TTC549 (cell line): ENCODE data around the gene DNAH17.

Source experiments
- FAIRE-seq: peaks from 2 replicates; lab custom pipeline; 2012; peaks lifted over from hg19 to GRCh38; lab: Jason Lieb, UNC

Gene DNAH17

DNA sequence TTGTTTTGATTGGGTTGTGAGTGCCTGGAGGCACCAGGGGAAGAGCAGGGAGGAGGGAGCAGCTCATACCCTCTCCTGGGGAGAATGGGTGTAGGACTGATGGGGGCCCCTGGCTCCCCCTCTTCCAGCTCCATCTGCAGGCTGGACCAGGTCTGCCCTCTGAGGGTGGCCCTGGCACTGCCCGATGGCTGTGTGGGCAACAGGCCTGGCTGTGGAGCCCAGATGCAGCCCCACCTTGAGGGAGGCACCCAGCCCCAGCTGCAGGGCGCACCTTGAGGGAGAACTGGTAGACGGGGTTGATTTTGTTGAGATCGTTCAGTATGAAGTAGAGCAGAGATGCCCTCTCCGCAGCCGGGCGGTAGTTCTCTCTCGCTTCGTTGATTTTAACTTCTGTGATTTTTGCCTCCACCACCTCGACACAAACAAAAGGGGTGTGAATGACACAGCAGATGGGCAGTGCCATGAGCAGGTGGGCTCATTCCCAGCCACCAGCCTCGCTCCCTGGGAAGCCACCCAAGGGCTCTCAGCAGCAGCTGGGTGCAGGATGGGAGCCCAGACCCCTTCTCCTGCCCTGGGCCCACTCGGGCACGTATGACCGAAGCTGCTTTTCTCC lies 127.1 kb downstream of the DNAH17 start:
- FAIRE-seq, result no peak

DNA sequence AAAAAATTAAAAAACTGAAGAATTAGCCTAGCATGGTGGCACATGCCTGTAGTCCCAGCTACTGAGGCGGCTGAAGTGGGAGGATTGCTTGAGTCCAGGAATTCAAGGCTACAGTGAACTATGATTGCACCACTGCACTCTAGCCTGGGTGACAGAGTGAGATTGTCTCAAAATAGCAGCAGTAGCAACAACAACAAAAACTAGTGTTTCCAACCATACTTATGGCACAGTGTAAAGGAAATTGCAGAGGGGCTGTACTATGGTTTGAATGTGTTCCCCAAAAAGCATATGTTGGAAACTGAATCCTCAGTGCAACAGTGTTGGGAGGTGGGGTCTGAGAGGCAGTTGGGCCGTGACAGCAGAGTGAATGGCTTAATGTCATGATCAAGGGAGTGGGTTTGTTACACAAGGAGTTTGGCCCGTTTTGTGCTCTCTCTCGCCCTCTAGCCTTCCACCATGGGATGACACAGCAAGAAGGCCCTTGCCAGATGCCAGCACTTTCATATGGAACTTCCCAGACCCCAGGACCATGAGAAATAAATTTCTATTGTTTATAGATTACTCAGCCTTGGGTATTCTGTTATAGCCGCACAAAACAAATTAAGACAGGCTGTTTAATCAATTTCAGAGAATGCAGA lies 128.7 kb downstream of the DNAH17 start:
- FAIRE-seq, result no peak

DNA sequence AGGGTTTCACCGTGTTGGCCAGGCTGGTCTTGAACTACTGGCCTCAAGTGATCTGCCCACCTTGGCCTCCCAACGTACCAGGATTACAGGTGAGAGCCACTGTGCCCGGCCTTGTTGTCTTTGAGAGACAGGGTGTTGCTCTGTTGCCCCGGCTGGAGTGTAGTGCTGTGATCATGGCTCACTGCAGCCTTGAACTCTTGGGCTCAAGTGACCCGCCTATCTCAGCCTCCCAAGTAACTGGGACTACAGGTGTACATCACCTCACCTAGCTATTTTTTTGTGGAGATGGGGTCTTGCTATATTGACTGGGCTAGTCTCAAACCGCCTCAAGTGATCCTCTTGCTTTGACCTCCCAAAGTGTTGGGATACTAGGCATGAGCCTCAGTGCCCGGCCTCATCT lies 130.4 kb downstream of the DNAH17 start:
- FAIRE-seq, result no peak

DNA sequence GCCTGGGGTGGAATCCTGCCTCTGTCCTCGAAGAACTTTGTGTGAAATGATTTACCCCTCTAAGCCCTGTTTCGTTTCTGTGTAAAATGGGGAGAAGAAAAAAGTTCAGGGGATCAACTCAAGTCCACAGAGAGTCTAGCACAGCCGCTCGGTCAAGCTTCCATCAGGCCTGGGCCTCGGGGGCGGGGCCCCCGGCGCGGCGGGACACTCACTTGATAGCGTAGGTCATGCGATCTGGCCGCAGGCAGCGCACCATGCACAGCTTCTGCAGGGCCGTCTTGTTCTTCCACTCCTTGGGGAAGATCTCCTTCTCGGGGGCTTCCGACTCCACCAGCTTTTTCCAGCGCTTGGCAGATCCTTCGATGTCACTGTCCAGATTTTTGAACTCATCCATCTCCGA lies 132.8 kb downstream of the DNAH17 start:
- no peak for FAIRE-seq

DNA sequence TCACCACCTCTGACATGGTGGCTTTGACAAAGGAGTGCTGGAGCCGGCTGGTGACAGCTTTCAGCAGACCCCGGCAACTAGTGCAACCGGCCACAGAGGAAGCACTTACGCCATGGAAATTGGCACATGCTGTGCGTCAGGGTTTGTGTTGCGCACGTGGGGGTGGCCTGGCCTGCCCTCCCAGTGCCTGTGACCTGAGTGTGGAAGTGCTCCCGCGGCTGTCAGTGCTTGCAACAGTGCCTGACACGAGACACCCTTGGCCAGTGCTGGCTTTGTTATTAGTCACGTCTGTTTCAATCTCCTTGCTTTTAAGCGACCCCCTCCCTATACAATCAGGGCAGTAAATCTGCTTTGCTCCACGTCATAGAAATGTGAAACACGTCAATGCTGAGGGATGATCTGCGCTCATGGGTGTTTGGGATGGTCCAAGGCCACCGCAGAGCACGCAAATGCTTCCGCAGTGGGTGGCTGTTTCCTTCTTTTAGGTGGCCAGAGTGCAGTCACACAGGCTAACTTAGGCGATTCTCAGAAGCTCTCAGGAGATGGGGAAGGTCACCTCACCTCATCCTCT lies 134.5 kb downstream of the DNAH17 start:
- FAIRE-seq, result no peak

DNA sequence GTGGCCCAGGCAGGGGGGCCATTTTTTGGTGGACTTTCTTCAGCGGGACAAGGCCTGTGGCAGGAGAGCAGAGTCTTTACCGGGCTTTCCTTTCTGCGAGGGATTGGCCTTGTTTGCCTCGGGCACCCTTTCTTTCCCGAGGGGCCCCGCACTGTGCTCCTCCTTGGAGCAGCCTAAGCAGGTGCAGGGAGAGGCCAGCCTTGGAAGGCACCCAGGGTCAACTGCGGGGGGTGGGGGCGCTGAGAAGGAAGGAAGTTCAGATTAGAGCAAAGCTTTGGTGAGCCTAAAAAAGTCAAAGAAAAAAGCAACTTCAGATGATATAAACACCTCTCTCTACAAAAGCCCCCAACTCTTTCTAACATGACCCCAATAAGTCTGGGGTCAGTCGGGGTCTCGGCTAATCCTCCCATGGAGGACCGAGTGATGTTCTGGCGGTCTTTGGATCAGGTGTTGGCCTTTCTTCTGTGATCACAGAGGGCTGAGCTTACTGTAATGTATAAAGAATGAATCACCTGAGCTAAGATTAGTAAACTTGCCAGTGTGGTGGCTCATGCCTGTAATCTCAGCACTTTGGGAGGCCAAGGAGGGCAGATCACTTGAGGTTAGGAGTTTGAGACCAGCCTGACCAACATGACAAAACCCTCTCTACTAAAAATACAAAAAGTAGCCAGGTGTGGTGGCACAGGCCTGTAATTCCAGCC lies 135.8 kb downstream of the DNAH17 start:
- FAIRE-seq, result no peak

DNA sequence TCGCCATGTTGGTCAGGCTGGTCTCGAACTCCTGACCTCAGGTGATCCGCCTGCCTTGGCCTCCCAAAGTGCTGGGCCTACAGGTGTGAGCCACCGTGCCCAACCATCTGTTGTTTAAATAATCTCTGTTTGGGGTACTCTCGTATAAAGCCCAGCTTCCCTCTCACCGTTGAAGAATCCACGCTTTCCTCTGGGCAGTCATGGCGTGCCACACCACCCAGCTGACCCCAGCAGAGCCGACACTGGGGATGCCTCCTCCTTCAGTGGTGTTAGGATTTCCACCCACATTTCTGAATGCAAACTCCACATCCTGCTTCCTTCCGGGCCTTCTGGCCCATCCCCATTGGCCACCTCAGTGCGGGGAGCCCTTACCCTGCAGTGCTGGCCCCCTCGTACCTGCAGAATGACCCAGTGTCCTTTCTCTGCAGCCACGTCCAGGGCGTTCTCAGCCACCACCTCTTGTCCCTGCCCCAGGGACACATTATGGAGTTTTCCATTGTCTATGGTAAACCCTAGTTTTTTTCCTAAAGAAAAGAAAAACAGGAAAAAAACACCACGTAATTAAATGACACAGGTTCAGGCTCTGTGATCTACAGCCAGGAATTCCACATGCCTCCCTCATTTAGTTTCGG lies 138.4 kb downstream of the DNAH17 start:
- no peak for FAIRE-seq

DNA sequence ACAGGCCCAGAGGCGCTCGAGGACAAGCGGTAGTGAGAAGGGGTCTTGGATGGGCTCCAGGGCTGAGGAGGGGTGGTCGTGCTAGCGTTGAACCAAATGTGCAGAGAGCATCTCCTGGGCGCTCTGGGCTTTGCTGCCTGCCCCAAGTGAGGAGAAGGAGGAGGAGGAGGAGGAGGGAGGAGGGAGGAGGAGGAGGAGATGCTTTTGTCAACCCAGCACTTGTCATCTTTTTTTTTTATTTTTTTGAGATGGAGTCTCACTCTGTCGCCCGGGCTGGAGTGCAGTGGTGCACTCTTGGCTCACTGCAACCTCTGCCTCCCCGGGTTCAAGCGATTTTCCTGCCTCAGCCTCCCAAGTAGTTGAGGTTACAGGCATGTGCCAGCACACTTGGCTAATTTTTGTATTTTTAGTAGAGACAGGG lies 138.9 kb downstream of the DNAH17 start:
- no peak for FAIRE-seq

DNA sequence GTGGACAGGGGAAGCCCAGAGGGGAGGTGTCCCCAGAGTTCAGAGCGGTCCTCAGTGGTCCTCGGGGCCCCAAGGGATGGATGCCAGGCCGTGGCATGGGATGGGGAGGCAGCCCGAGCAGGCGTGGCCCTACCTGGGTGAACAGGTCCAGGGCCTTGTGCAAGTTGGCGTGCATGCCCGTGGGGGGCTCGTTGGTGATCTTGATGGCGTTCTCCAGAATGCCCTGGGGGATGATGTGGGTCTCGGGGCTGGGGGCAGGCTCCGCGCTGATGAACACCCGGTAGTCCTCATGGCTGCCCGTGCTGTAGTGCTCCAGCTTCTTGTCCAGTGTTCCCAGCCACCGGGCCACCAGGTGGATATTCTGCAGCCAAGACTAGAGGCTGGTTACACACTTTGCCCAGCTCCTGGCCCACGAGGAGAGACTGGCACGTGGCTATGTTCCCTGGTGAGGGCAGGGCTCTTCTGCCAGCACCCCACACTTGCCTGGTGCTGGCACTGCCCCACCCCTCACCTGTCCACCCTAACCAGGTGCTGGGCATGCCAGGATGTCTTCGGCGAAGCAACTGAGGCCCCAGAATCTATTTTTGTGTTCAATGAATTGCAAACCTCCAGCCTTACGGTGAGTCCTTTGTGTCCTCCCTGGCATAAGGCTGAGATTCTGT lies 139.6 kb downstream of the DNAH17 start:
- FAIRE-seq, result no peak

DNA sequence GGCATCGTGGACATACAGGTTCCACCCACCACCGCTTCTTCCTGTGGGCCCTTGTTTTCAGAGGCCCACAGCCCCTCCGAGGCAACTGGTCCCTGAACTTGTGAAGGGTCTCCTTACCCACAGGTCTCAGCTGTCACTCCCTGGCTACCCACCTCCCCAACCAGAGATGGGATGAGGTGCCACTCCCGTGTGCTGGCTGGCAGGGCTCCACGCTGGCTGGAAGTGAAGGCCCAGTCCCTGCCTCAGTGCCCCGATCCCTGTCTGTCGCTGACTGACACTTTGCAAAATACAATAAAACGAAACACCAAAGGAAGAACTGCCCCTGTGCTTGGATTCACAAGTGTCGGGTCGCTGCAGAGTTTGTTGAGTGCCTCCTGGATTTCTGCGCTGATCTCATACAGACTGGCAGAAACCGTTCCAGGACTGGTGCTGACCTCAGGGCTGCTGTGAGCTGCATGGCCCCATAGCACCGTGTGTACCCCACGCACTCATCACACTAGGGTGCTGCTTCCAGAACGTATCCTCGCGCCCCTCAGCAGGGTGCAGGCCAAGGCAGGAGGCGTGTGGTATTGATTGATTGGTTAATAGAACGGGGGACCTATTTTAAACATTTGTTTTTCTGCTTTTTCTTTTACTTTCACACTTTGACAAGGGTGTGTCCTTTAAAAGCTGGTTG lies 141.7 kb downstream of the DNAH17 start:
- FAIRE-seq, result no peak

DNA sequence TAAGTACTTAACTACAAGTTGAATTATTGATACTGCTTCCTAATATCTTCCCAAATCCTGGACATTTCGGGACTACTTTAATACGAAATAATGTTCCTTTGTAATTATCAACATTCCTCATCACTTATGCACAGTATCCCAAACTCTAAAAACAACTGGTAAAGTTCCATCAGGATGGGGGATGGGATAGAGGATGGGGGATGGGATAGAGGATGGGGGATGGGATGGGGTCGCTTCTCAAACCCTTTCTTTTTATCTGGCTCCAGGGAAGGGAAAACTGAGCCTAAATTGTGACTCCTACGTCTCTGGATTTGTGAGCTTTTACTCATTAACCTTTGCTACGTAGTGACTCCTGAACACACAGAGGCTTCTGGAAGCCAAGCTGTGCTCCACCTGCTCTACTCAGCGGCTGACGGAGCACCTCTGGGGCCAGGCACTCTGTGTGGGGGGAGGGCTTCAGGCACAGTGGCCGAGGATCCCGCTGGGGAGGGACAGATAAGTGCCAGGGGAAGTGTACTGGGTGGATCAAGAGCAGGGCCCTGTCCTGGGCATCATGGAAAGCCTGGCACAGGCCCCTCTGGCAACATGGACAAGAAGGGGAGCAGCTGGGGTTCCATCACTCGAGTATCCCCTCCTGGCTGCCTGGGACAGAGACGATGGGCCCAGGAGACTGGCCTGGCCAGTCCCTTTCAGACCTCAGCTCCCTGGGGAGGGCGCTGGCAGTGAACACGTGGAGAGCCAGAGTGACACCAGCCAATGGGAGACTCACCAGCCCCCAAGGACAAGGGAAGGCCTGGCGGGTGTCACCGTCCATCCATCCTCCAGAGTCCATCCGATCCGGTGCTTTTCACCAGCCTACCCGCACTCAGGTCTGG lies 142.5 kb downstream of the DNAH17 start:
- FAIRE-seq, result no peak

DNA sequence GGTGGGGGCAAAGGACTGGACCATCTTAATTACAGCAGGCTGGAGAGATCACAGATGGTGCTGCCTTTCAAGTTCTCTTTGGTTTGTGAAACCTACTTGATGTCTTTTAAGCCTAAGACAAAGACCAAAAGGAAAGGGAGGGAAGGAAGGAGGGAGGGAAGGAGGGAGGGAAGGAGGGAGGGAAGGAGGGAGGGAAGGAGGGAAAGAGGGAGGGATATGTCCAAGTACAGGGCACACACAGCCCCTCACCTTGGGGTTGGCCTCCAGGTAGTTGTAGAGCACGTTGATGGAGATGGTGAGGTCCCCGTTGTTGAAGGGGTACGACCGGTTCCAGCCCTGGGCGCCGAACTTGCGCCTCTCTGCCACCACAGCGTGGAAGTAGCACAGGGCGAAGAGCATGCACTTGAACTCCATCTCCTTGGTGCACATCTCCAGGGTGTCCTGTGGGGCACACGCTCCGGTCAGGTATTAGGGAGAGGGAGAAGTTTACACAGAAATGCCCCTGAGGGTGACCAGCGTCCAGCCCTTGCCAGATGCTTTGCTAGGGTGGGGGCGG lies 143.3 kb downstream of the DNAH17 start:
- FAIRE-seq, result no peak

DNA sequence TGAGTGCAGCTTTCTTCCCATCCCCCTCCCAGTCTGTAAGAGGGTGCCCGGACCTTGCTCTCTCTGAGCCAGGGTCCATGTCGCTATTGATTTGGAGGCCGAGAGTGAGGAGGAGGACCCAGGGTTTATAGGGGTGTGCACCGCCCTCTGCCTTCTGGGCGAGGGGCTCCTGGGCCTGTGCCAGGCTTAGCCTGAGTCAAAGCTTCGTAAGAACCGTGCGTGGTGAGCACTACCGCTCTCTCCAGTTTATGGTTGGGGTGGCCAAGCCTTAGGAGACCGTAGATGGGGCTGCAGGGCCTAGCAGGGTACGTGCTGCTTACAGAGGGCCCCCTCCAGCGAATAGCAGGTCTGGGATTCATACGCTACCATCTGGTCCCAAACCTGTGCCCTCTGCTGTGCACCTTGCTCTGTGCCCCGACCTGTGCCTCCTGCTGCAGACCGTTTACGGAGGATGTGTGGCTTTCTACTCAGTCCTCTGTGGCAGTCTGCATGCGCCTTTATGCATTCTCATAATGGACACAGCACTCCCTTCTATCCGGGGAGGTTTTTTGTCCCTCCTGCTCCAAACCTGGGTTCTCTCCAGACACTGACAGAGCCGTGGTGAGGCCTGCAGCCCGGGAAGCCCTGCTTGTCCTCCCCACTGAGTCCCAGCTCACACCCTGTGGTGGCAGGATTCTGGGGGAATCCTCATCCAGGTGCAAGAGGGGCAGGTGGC lies 144.0 kb downstream of the DNAH17 start:
- no peak for FAIRE-seq

DNA sequence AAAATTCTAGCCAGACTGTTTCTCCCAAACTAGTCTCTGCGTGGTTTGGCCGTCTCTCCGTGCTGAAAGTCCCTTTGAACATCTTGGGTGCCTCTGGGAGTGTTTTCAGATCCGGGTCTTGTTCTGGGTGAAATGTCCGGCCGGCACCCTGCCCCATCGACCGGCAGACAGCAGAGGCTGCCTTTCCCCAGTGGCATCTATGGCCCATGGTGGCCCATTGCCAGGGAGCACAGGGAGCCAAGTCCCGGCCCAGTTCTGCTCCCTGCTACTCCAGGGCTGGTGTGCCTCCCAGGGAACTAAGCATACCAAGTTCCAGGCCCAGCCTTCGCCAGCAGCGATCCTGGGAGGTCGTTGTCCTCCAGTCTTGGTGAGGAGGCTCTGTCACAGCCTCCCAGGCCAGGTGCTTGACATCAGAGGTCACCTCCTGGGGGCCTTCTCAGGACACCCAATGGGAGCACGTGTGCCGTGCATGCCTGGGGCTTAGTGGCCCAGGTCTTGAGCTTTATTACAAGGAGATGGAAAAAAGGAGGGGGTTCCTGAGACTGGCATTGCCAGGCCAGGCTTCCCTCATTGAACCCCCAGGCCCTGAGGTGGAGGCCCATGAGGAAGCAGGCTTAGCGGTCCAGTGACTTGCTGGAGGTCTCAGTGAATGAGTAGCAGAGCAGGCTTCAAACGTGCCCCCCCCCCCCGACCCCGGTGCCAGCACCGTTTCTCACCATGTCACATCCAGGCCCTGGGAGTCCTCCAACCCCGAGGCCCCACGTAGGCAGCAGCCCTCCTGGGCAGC lies 144.8 kb downstream of the DNAH17 start:
- no peak for FAIRE-seq

DNA sequence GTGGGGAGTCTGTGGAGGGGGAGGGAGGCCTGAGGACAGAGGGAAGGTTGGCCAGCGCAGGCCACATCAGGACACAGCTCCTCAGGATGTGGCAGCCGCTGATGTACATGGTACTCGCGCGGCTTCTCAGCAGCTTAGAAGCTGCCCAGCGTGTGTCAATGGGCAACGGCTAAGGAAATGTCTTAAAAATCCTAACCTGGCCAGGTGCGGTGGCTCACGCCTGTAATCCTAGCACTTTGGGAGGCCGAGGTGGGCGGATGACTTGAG lies 145.6 kb downstream of the DNAH17 start:
- no peak for FAIRE-seq

DNA sequence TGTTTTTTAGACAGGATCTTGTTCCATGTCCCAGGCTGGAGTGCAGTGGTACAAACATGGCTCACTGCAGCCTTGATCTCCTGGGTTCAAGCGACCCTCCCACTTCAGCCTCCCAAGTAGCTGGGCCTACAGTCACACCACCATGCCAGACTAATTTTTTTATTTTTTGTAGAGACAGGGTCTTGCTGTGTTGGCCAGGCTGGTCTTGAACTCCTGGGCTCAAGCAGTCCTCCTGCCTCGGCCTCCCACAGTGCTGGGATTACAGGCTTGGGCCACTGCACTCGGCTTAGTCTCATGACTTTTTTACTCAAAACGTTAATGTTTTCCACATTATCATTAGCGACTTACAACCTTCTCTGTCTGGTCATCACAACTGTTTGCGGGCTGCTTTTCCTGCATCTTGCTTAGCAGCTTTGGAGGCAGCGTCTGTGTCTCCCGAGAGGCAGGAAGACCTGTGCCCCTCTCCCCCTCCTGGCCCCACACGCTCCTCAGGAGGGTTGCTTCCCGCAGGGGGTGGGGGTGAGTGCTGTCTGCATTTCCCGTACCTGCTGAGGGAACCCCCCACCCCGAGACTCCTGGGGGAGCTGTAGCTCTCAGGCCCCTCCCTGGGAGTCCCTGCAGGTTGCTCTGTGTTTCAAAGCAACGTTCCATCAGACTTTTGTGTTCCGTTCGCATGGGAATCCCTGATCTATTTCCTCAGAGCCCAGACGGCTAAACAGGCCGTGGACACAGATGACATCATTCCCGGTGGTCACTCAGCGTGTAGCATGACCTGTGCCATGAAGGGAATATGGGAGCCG lies 146.1 kb downstream of the DNAH17 start:
- FAIRE-seq, result no peak

DNA sequence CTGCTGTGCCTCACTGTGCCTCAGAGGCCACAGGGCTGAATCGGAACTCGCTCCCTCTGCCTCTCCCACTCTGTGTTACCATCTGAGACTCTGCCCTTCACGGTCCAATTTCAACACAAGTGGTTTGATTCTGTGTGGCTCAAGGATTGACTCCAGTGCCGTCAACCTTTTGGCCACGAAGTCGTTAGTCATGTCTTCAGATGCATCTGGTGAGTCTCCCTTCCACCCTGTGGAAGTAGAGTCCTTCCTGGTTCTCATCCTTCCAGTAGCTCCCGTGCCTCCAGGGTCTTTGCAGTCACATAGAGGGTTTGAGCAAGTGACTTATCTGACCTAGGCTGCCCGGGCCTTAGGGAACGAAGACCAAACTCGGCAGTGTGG lies 147.6 kb downstream of the DNAH17 start:
- no peak for FAIRE-seq

DNA sequence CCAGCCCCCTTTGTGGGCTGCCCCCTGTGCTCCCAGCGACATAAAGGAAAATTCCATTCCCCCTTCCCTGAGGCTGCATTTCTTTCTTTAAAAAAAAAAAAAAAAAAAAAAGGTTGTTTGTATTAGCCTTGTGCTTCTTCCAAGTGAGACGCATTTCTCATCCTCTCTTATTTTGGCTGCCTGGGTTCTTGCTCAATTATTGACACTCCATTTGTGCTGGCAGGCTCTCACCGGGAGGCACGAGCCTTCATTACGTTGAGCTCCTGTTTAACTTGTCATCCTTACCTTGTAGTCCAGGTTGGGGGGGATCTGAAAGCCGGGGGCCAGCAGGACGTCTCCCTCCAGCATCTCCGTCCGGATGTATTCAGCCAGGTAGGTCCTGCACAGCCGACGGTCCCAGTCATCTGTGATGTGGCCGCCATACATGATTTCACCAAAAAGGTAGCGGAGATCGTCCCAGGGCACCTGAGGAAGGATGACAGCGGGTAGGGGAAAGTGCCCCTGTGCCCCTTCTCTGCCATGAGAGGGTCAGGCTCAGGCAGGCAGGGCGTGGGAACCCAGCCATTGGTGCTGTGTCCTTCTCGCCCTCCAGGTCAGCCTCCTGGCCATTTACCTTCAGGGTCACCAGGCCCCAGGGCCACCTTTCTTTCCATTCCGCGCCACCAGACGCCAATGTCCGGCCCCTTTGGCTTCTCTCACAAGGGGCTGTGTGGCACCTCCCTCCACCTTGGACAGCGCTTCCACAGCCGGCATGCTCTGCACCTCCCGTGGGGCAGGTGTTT lies 148.2 kb downstream of the DNAH17 start:
- no peak for FAIRE-seq
